Measurements from ENCODE around the gene CELF4. TPM values are rescaled to one million over a fixed set of nuclear protein-coding genes. Genes with fewer than 3 reads are reported as not detected.

The CELF4 gene
- total RNA-seq, 1 donor from 2014 or later: 0.44 TPM

DNA sequence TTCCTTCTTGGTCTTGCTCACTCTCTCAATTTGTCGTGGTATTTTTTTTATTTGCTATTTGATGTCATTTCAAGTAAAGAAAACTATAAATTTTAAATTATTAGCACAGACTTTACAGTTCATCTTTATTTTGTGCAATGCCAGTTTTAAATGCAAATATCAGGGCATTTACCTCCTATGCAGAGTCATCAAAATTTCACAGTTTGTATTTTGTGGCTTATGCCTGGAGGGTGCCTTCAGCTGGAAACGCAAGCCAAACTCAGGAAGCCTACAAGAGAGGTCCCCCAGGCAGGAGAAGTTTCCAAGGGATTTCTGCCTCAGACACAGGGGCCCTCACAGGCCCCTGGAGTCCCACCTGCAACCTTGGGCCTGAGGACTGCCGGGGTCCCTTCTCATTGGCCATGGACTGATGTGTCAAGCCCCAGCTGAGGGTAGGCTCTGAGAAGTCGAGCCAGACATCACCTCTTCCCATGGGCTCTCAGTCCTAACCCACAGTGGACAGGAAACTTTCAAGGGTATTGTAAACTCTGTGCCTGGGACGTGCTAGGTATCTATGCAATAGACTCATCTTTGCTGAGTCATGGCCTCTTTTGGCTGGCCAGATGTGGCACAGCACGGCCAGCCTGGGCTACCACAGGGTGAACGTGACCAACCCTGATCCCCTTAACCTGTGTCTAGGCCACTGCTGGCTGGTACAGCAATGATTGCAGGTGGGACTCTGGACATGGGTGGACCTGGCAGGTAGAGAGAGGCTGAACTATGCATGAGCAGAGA is 236.5 kb downstream of the CELF4 start:
- TF ChIP-seq, protein P1, sequence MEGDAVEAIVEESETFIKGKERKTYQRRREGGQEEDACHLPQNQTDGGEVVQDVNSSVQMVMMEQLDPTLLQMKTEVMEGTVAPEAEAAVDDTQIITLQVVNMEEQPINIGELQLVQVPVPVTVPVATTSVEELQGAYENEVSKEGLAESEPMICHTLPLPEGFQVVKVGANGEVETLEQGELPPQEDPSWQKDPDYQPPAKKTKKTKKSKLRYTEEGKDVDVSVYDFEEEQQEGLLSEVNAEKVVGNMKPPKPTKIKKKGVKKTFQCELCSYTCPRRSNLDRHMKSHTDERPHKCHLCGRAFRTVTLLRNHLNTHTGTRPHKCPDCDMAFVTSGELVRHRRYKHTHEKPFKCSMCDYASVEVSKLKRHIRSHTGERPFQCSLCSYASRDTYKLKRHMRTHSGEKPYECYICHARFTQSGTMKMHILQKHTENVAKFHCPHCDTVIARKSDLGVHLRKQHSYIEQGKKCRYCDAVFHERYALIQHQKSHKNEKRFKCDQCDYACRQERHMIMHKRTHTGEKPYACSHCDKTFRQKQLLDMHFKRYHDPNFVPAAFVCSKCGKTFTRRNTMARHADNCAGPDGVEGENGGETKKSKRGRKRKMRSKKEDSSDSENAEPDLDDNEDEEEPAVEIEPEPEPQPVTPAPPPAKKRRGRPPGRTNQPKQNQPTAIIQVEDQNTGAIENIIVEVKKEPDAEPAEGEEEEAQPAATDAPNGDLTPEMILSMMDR (IDR thresholded peaks at IDR 0.05; ENCODE audit: unreplicated experiment): no peak
- H3K4me1 Mint-ChIP-seq (ENCODE audit: unreplicated experiment): no peaks in the 10 kb centered on the region
- H3K4me3 Mint-ChIP-seq (ENCODE audit: unreplicated experiment): no peak overlapping the region
- H3K36me3 Mint-ChIP-seq (ENCODE audit: low read depth, unreplicated experiment): no peaks in the 10 kb centered on the region
- H3K9me3 Mint-ChIP-seq (ENCODE audit: unreplicated experiment): no peaks in the 10 kb centered on the region
- no peak for DNase-seq (ENCODE audit: low spot score)
- H3K27me3 Mint-ChIP-seq (ENCODE audit: unreplicated experiment): peaks cover 15% of the 10 kb centered on the region
- no peak overlapping the region for H3K27ac Mint-ChIP-seq (ENCODE audit: unreplicated experiment)

DNA sequence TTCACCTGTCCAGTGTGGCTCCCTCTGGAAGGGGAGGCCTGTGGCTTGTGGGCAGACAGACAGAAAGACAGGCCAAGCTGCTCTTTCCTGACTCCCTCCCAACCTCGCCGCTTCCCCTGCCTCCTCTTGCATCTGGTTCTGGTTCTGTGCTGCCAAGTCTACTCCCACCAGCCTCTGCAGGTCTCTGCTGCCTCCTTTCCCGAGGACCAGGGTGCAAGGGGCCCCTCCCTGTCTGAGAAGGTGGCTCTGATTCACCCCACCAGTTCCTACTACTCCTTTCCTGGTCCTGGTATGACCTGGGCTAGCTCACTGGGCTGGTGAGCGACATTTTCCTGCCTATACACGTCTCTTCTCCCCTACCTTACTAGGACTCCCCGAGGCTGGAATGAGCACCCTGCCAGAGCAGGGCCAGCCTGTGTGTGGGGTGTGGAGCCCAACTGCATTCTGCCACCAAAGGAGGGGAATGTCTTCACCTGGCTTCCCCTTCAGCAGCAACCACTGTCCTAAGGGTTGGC is 238.5 kb downstream of the CELF4 start:
- peaks cover 15% of the 10 kb centered on the region for H3K27me3 Mint-ChIP-seq (ENCODE audit: unreplicated experiment)
- no peaks in the 10 kb centered on the region for H3K9me3 Mint-ChIP-seq (ENCODE audit: unreplicated experiment)
- no peak for DNase-seq (ENCODE audit: low spot score)
- no peaks in the 10 kb centered on the region for H3K4me1 Mint-ChIP-seq (ENCODE audit: unreplicated experiment)
- TF ChIP-seq, protein P1 (IDR thresholded peaks at IDR 0.05; ENCODE audit: unreplicated experiment): no peak
- no peak overlapping the region for H3K4me3 Mint-ChIP-seq (ENCODE audit: unreplicated experiment)
- no peaks in the 10 kb centered on the region for H3K36me3 Mint-ChIP-seq (ENCODE audit: low read depth, unreplicated experiment)
- H3K27ac Mint-ChIP-seq (ENCODE audit: unreplicated experiment): no peak overlapping the region

DNA sequence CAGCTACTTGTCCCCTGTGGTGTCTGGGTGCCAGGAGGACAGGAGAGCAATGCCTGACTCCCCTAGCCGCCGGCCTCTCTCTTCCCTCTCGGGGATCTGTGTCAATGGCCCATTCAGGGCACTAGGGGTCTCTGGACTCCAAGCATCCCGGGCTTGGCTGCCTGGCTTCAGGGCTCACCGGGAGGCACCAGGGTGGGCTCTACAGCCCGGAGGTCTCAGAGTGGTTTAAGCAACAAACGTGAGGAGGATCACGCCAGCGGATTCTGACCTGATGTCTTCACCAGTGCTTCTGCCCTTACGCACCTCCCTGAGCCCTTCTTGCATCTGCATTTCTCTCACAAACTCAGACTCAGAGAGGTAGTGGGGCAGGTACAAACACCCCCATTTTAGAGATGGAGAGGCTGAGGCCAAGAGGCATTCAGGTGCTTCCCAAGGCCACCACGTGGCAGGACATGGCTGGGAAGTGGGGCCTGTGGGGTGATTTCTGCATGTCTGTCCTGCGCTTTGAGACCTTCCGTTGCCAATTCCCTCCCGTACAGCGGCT is 243.0 kb downstream of the CELF4 start:
- Mint-ChIP-seq H3K4me1 (ENCODE audit: unreplicated experiment) (no peaks in the 10 kb centered on the region), H3K27me3 (ENCODE audit: unreplicated experiment) (peaks cover 18% of the 10 kb centered on the region), H3K9me3 (ENCODE audit: unreplicated experiment) (no peaks in the 10 kb centered on the region), H3K4me3 (ENCODE audit: unreplicated experiment) (no peak overlapping the region), H3K36me3 (ENCODE audit: low read depth, unreplicated experiment) (no peaks in the 10 kb centered on the region), H3K27ac (ENCODE audit: unreplicated experiment) (no peak overlapping the region)
- peak; percentile 68 for DNase-seq (ENCODE audit: low spot score)
- TF ChIP-seq, protein P1 (IDR thresholded peaks at IDR 0.05; ENCODE audit: unreplicated experiment): peak; percentile 75

DNA sequence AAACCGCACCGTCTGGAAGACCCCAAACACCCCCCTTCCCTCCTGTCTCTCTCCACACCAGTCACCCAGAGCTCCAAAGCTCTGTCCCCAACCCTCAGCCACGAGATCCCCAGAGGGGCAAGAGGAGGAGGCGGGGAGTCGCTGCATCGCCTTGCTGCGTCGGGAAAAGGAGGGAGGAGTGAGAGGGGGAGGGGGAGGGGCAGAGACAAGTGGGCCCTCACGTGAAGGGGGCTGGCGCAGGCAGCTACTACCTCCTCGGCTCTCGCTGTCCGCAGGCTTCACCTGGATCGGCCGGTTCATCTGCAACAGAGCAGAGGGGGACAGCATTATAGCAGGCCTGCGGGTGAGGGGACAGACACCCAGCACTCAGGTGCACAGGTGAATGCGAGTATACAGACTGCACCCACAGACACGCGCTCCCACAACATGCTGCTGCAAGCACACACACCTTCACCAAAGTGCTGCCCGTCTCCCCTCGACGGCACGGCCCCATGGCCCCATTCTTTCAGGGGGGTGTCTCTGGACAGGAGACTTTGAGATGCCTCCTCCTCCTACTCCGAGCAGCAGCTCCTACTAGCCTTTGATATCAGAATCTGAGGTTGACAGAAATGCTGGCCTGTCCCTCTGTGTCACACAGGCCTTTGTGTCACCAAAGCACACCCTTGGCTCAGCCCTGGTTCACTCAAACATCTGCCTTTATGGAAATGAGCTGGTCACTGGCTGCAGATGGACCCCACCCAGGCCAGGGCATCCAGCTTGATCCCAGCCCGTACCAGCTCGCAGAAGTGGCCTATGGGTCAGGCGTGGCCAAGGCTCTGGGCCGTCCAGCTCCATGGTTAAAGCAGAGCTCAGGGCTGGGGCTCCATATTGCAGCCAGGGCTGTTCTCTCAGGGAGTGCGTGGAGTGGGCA is 243.8 kb downstream of the CELF4 start:
- no peaks in the 10 kb centered on the region for H3K9me3 Mint-ChIP-seq (ENCODE audit: unreplicated experiment)
- H3K4me1 Mint-ChIP-seq (ENCODE audit: unreplicated experiment): no peaks in the 10 kb centered on the region
- H3K36me3 Mint-ChIP-seq (ENCODE audit: low read depth, unreplicated experiment): no peaks in the 10 kb centered on the region
- peaks cover 15% of the 10 kb centered on the region for H3K27me3 Mint-ChIP-seq (ENCODE audit: unreplicated experiment)
- no peak for DNase-seq (ENCODE audit: low spot score)
- no peak overlapping the region for H3K4me3 Mint-ChIP-seq (ENCODE audit: unreplicated experiment)
- no peak overlapping the region for H3K27ac Mint-ChIP-seq (ENCODE audit: unreplicated experiment)
- TF ChIP-seq, protein P1 (IDR thresholded peaks at IDR 0.05; ENCODE audit: unreplicated experiment): no peak

Data from endothelial cell (in vitro differentiated cells).